WTC11 (cell line): Measurements from ENCODE around the gene BMP2K. TPM values are rescaled to one million over a fixed set of nuclear protein-coding genes. Genes with fewer than 3 reads are reported as not detected.

ENCODE experiments used
- ATAC-seq: fragments of 200-7000 bp; cut with Tn5 transposase; 2 replicates; pipeline ENCODE4 v1.10.0; 2021; ENCODE audit warnings: mild to moderate bottlenecking, moderate library complexity
- CTCF ChIA-PET: fragments of 300-600 bp; sonication (Branson Sonifier 250); formaldehyde crosslinking; loops from one replicate; lab custom pipeline; 2021; ENCODE audit warnings: antibody characterized with exemption; lab: Charles Lee
- POLR2A ChIA-PET: fragments of 350-600 bp; sonication (Branson Sonifier 250); formaldehyde crosslinking; loops from one replicate; lab custom pipeline; 2021; ENCODE audit warnings: antibody characterized with exemption; lab: Charles Lee
- DNase-seq: peaks from one replicate; pipeline ENCODE4 v3.0.0; 2021; ENCODE audit warnings: low spot score
- H3K27ac Mint-ChIP-seq: 2 replicates; pipeline ENCODE4 v1.8.0; 2021; ENCODE audit warnings: mixed read lengths
- H3K27me3 Mint-ChIP-seq: 2 replicates; pipeline ENCODE4 v1.8.0; 2021; ENCODE audit warnings: low read depth, mild to moderate bottlenecking, moderate library complexity, mixed read lengths
- H3K36me3 Mint-ChIP-seq: 2 replicates; pipeline ENCODE4 v1.8.0; 2021; ENCODE audit warnings: mixed read lengths
- H3K4me1 Mint-ChIP-seq: 2 replicates; pipeline ENCODE4 v1.8.0; 2022; ENCODE audit warnings: mixed read lengths
- H3K4me3 Mint-ChIP-seq: 2 replicates; pipeline ENCODE4 v1.8.0; 2021; ENCODE audit warnings: mild to moderate bottlenecking, moderate library complexity, mixed read lengths
- H3K9me3 Mint-ChIP-seq: 2 replicates; pipeline ENCODE4 v1.8.0; 2021; ENCODE audit warnings: mixed read lengths
- CDX4 ChIP-seq: fragments of 250-450 bp; sonication (Bioruptor Pico); IDR thresholded peaks from 2 replicates; pipeline ENCODE4 v1.9.0; 2021; ENCODE audit warnings: moderate library complexity, mild to moderate bottlenecking, inconsistent platforms, borderline replicate concordance
- HMGA2 ChIP-seq: fragments of 250-450 bp; sonication (Bioruptor Pico); IDR thresholded peaks from 2 replicates; pipeline ENCODE4 v1.4.0; 2021; ENCODE audit warnings: mild to moderate bottlenecking, moderate library complexity
- PREB ChIP-seq: sonication (generic); formaldehyde crosslinking; IDR thresholded peaks from 2 replicates; pipeline ENCODE4 v1.8.1; 2022; ENCODE audit warnings: mild to moderate bottlenecking, missing genetic modification reagents, moderate library complexity, borderline replicate concordance
- SOX15 ChIP-seq: fragments of 250-450 bp; sonication (Bioruptor Pico); IDR thresholded peaks from 2 replicates; pipeline ENCODE4 v1.9.0; 2021; ENCODE audit warnings: mild to moderate bottlenecking
- STAT6 ChIP-seq: sonication (generic); formaldehyde crosslinking; conservative IDR thresholded peaks from 2 replicates; pipeline ENCODE4 v1.8.1; 2023; ENCODE audit warnings: mild to moderate bottlenecking, low read depth, missing genetic modification reagents, moderate library complexity
- ZNF232 ChIP-seq: sonication (generic); formaldehyde crosslinking; IDR thresholded peaks from 2 replicates; pipeline ENCODE4 v1.8.0; 2022; ENCODE audit warnings: mild to moderate bottlenecking, missing genetic modification reagents
- ZNF317 ChIP-seq: sonication (generic); formaldehyde crosslinking; IDR thresholded peaks from 2 replicates; pipeline ENCODE4 v1.8.1; 2023; ENCODE audit warnings: low read depth, mild to moderate bottlenecking, moderate library complexity, missing genetic modification reagents, borderline replicate concordance
- ZNF425 ChIP-seq: fragments of 250-450 bp; sonication (Bioruptor Pico); conservative IDR thresholded peaks from 2 replicates; pipeline ENCODE4 v1.9.0; 2021; ENCODE audit warnings: mild to moderate bottlenecking
- ZNF671 ChIP-seq: fragments of 250-450 bp; sonication (Bioruptor Pico); IDR thresholded peaks from 2 replicates; pipeline ENCODE4 v1.8.0; 2021; ENCODE audit warnings: mild to moderate bottlenecking
- microRNA-seq: library from miRNA; unstranded; fragments of <30 nt; microRNA quantifications from one replicate; pipeline ENCODE4 v1.2.0, GENCODE V29; 2022; ENCODE audit warnings: borderline number of aligned reads
- total RNA-seq: library from RNA; stranded (reverse); gene quantifications from 3 replicates; pipeline ENCODE4 v1.2.3, GENCODE V29; 2021

The BMP2K gene
- total RNA-seq, 1 experiment from 2014 or later: 19.9 TPM

- CTCF ChIA-PET: no interaction called here
- peaks cover 7% of the 10 kb centered on the region for H3K9me3 Mint-ChIP-seq
- H3K27ac Mint-ChIP-seq: no peak overlapping the region
- no peaks in the 10 kb centered on the region for H3K4me1 Mint-ChIP-seq
- POLR2A ChIA-PET: no interaction called here
- no peaks in the 10 kb centered on the region for H3K27me3 Mint-ChIP-seq
- H3K4me3 Mint-ChIP-seq: no peak overlapping the region
- TF ChIP-seq ZNF425 (CRISPR knock-in tag): no peak
- no peak for TF ChIP-seq HMGA2 (CRISPR knock-in tag)
- TF ChIP-seq CDX4 (CRISPR knock-in tag): no peak
- TF ChIP-seq ZNF671 (CRISPR knock-in tag): no peak
- no peak for TF ChIP-seq STAT6 (CRISPR knock-in tag)
- no peak for TF ChIP-seq PREB
- TF ChIP-seq SOX15: no peak
- no peak for TF ChIP-seq ZNF317 (CRISPR knock-in tag)
- no peak for TF ChIP-seq ZNF232 (CRISPR knock-in tag)
- H3K36me3 Mint-ChIP-seq: no peaks in the 10 kb centered on the region
- no peak for ATAC-seq
- no peak for DNase-seq
Measured at GRCh38 chr4:78960926-78961325, 184.8 kb downstream of the BMP2K start.

Small RNA genes lying within 50 kb of the gene (microRNA-seq; reads per million reads assigned to microRNA genes)
- gene MIR5096: not detected

Other genes with a start within 250 kb of the BMP2K start
- 10.7 to 13.3 TPM (median 12.0 TPM) in 3 replicates for gene ANXA3, start 224.6 kb upstream of the BMP2K start, total RNA-seq
- gene PAQR3, start 163.1 kb downstream of the BMP2K start, total RNA-seq: 28.1 to 29.2 TPM (median 29.0 TPM) in 3 replicates